ENCODE measurements around the gene COQ4. TPM values are rescaled to one million over a fixed set of nuclear protein-coding genes. Genes with fewer than 3 reads are reported as not detected.
A peak's percentile ranks its signal among the peaks of the same experiment; 100 is the strongest.

Gene COQ4
- polyA plus RNA-seq (2012; rRNA removed): 54.7 and 57.2 TPM in 2 replicates
- polyA plus RNA-seq (2012; cell fraction: cytosol; rRNA removed): 28.0 and 36.9 TPM in 2 replicates
- 152 and 171 TPM in 2 replicates for polyA plus RNA-seq (2012; cell fraction: nucleus; rRNA removed)

DNA sequence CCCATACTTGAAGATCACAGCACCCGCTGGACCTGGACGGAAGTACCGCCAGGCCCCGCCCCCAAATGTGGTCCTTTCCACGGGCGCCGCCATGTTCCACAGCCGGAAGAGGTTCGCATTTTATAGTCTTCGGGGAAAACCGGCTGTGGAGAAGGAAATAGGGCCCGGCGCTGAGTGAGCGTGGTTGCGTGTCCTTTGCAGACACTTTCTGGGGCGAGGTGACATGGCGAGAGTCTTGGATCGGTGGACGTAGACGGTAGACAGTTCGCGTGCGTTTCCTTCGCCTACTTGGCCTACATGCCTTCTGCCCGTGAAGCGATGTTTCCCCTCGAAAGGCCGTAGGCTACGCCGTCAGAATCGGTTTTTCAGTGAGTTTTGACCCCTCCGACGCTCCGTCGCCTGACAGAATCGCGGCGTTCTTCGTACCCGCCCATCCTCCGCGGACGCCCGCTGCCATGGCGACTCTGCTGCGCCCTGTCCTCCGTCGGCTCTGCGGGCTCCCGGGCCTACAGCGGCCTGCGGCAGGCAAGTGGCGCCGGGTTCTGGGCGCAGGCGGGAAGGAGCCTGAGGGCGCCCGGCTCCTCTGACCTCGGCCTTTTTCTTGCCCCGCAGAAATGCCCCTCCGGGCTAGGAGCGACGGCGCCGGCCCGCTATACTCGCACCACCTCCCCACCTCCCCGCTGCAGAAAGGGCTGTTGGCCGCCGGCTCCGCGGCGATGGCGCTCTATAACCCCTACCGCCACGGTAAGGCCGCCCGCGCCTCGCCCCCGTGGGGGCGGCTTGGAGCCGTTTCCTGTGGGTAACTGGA is at the start of gene COQ4, which contains the start of gene TRUB2:
Gene COQ4 (plus strand): TSS at position 436 of the 808 bp plus-strand sequence. CDS start 20 bp downstream, at position 456.
Gene TRUB2 (minus strand): TSS at position 44 of the 808 bp plus-strand sequence. CDS start 39 bp downstream, at position 5.
- Histone ChIP-seq H4K20me1 (ENCODE audit: insufficient read depth) (0 out of 2 replicates have a peak, but pooled peaks cover 4% of the 10 kb centered on the region), H3K79me2 (ENCODE audit: insufficient read depth) (peaks cover 54% of the 10 kb centered on the region), H3K4me1 (ENCODE audit: control insufficient read depth in 1 of 2, insufficient read depth in 2 of 2, low read depth in 1 of 2, low read length in 1 of 2) (peaks cover 11% of the 10 kb centered on the region in 2 experiments; a peak in 3 of 4 replicates), H2AFZ (ENCODE audit: low read depth) (peak within 1 kb of the TSS; percentile 78), H3K27me3 (ENCODE audit: insufficient read depth) (no peaks in the 10 kb centered on the region), H3K27ac (ENCODE audit: low read depth in 2 of 2, low read length in 1 of 2) (peak within 1 kb of the TSS; percentile 87 to 95), H3K36me3 (replicated peaks in 1 of 2; ENCODE audit: control insufficient read depth in 1 of 2, insufficient read depth in 2 of 2, low read length in 1 of 2) (peaks cover 14 to 25% of the 10 kb centered on the region in 2 experiments), H3F3A (replicated peaks; ENCODE audit: insufficient read depth) (no peaks in the 10 kb centered on the region), H3K4me2 (peak within 1 kb of the TSS; percentile 99), H3K4me3 (ENCODE audit: low read depth in 2 of 2, low read length in 1 of 2) (peak within 1 kb of the TSS; percentile 75 to 96), H3K9ac (peak within 1 kb of the TSS; percentile 75), H3K9me3 (no peaks in the 10 kb centered on the region), H3K9me2 (no peaks in the 10 kb centered on the region)
- POLR2A ChIA-PET: no interaction called here
- WGBS (ENCODE audit: low lambda C conversion rate): 2% methylated on average over 40 of the region's 83 CpGs
- peak; percentile 94 for TF ChIP-seq SIN3A (IDR thresholded peaks at IDR 0.05; ENCODE audit: borderline replicate concordance, low read depth, low read length)
- TF ChIP-seq, protein P1, sequence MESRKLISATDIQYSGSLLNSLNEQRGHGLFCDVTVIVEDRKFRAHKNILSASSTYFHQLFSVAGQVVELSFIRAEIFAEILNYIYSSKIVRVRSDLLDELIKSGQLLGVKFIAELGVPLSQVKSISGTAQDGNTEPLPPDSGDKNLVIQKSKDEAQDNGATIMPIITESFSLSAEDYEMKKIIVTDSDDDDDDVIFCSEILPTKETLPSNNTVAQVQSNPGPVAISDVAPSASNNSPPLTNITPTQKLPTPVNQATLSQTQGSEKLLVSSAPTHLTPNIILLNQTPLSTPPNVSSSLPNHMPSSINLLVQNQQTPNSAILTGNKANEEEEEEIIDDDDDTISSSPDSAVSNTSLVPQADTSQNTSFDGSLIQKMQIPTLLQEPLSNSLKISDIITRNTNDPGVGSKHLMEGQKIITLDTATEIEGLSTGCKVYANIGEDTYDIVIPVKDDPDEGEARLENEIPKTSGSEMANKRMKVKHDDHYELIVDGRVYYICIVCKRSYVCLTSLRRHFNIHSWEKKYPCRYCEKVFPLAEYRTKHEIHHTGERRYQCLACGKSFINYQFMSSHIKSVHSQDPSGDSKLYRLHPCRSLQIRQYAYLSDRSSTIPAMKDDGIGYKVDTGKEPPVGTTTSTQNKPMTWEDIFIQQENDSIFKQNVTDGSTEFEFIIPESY (IDR thresholded peaks at IDR 0.05; ENCODE audit: borderline replicate concordance, low read depth): no peak
- TF ChIP-seq YY1 (IDR thresholded peaks at IDR 0.05; ENCODE audit: low read depth): peak; percentile 96
- no peak for TF ChIP-seq RXRA (IDR thresholded peaks at IDR 0.05; ENCODE audit: borderline replicate concordance, low read depth)
- TF ChIP-seq, protein P2, sequence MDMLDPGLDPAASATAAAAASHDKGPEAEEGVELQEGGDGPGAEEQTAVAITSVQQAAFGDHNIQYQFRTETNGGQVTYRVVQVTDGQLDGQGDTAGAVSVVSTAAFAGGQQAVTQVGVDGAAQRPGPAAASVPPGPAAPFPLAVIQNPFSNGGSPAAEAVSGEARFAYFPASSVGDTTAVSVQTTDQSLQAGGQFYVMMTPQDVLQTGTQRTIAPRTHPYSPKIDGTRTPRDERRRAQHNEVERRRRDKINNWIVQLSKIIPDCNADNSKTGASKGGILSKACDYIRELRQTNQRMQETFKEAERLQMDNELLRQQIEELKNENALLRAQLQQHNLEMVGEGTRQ (IDR thresholded peaks at IDR 0.05; ENCODE audit: borderline replicate concordance, low read depth, low read length): no peak; the same call in 1 of the 2 replicates
- TF ChIP-seq TAF1 (IDR thresholded peaks at IDR 0.05; ENCODE audit: borderline replicate concordance, low read depth, low read length): peak; percentile 75; the same call in 1 of the 2 replicates
- peak; percentile 78 for TF ChIP-seq CHD2 (IDR thresholded peaks at IDR 0.05; ENCODE audit: low read length, partially characterized antibody)
- TF ChIP-seq, protein P3, sequence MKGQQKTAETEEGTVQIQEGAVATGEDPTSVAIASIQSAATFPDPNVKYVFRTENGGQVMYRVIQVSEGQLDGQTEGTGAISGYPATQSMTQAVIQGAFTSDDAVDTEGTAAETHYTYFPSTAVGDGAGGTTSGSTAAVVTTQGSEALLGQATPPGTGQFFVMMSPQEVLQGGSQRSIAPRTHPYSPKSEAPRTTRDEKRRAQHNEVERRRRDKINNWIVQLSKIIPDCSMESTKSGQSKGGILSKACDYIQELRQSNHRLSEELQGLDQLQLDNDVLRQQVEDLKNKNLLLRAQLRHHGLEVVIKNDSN (IDR thresholded peaks at IDR 0.05; ENCODE audit: borderline replicate concordance, low read depth): peak; percentile 4; the same call in 1 of the 2 replicates
- TF ChIP-seq MXI1 (IDR thresholded peaks at IDR 0.05; ENCODE audit: low read depth, low read length): peak; percentile 100
- TF ChIP-seq, protein P4, sequence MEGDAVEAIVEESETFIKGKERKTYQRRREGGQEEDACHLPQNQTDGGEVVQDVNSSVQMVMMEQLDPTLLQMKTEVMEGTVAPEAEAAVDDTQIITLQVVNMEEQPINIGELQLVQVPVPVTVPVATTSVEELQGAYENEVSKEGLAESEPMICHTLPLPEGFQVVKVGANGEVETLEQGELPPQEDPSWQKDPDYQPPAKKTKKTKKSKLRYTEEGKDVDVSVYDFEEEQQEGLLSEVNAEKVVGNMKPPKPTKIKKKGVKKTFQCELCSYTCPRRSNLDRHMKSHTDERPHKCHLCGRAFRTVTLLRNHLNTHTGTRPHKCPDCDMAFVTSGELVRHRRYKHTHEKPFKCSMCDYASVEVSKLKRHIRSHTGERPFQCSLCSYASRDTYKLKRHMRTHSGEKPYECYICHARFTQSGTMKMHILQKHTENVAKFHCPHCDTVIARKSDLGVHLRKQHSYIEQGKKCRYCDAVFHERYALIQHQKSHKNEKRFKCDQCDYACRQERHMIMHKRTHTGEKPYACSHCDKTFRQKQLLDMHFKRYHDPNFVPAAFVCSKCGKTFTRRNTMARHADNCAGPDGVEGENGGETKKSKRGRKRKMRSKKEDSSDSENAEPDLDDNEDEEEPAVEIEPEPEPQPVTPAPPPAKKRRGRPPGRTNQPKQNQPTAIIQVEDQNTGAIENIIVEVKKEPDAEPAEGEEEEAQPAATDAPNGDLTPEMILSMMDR (IDR thresholded peaks at IDR 0.05): peak; percentile 16
- TF ChIP-seq GABPA (IDR thresholded peaks at IDR 0.05; ENCODE audit: low read depth): peak; percentile 98
- TF ChIP-seq, protein P5, sequence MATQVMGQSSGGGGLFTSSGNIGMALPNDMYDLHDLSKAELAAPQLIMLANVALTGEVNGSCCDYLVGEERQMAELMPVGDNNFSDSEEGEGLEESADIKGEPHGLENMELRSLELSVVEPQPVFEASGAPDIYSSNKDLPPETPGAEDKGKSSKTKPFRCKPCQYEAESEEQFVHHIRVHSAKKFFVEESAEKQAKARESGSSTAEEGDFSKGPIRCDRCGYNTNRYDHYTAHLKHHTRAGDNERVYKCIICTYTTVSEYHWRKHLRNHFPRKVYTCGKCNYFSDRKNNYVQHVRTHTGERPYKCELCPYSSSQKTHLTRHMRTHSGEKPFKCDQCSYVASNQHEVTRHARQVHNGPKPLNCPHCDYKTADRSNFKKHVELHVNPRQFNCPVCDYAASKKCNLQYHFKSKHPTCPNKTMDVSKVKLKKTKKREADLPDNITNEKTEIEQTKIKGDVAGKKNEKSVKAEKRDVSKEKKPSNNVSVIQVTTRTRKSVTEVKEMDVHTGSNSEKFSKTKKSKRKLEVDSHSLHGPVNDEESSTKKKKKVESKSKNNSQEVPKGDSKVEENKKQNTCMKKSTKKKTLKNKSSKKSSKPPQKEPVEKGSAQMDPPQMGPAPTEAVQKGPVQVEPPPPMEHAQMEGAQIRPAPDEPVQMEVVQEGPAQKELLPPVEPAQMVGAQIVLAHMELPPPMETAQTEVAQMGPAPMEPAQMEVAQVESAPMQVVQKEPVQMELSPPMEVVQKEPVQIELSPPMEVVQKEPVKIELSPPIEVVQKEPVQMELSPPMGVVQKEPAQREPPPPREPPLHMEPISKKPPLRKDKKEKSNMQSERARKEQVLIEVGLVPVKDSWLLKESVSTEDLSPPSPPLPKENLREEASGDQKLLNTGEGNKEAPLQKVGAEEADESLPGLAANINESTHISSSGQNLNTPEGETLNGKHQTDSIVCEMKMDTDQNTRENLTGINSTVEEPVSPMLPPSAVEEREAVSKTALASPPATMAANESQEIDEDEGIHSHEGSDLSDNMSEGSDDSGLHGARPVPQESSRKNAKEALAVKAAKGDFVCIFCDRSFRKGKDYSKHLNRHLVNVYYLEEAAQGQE (IDR thresholded peaks at IDR 0.05; ENCODE audit: low read depth, low read length): peak; percentile 43
- no peak for TF ChIP-seq SMC3 (IDR thresholded peaks at IDR 0.05; ENCODE audit: low read depth, low read length)
- TF ChIP-seq, protein P6, sequence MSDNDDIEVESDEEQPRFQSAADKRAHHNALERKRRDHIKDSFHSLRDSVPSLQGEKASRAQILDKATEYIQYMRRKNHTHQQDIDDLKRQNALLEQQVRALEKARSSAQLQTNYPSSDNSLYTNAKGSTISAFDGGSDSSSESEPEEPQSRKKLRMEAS (IDR thresholded peaks at IDR 0.05; ENCODE audit: low read depth): peak; percentile 99
- no peak for TF ChIP-seq RAD21 (IDR thresholded peaks at IDR 0.05; ENCODE audit: low read length)
- TF ChIP-seq ELF1 (IDR thresholded peaks at IDR 0.05): peak; percentile 75; the same call in 1 of the 2 replicates
- CTCF ChIA-PET: interaction anchor here (1.3 to 1.5 kb wide), 3 partner anchors 13 to 27 kb away, joined by 5 to 7 read pairs (median 5); no protein-coding TSS in a partner anchor
- peak; percentile 95 for DNase-seq

Measured in SK-N-SH (cell line).